H9 (cell line): ENCODE measurements around the gene WBP2. TPM values are rescaled to one million over a fixed set of nuclear protein-coding genes. Genes with fewer than 3 reads are reported as not detected.

ENCODE experiments used
- DNase-seq: peaks from one replicate; pipeline ENCODE4 v3.0.0-alpha.2; 2017
- H2AFZ ChIP-seq: one replicate; pipeline ENCODE4 v1.6.1; 2013; ENCODE audit warnings: mild to moderate bottlenecking, low read length, control low read depth, moderate library complexity
- H2AK5ac ChIP-seq: 2 replicates; pipeline ENCODE4 v1.6.1; 2013; ENCODE audit warnings: low read length, control low read depth, mixed read lengths; ENCODE audit not compliant: insufficient read length
- H2BK120ac ChIP-seq: one replicate; pipeline ENCODE4 v1.6.1; 2013; ENCODE audit warnings: low read depth, mild to moderate bottlenecking, low read length, control low read depth, inconsistent platforms; ENCODE audit not compliant: poor library complexity, severe bottlenecking
- H2BK12ac ChIP-seq: 2 replicates; pipeline ENCODE4 v1.6.1; 2013; ENCODE audit warnings: low read length, control low read depth, mixed read lengths, low read depth; ENCODE audit not compliant: insufficient read length
- H2BK15ac ChIP-seq: 2 replicates; pipeline ENCODE4 v1.6.1; 2013; ENCODE audit warnings: low read depth, low read length, control low read depth
- H2BK20ac ChIP-seq: one replicate; pipeline ENCODE4 v1.6.1; 2013; ENCODE audit warnings: low read depth, mild to moderate bottlenecking, low read length, control low read depth, inconsistent platforms; ENCODE audit not compliant: poor library complexity, severe bottlenecking
- H2BK5ac ChIP-seq: 2 replicates; pipeline ENCODE4 v1.6.1; 2013; ENCODE audit warnings: low read length, control low read depth, mixed read lengths; ENCODE audit not compliant: insufficient read length
- H3K14ac ChIP-seq: 2 replicates; pipeline ENCODE4 v1.6.1; 2013; ENCODE audit warnings: low read length, control low read depth; ENCODE audit not compliant: insufficient read depth
- H3K18ac ChIP-seq: 2 replicates; pipeline ENCODE4 v1.6.1; 2013; ENCODE audit warnings: low read depth, mild to moderate bottlenecking, mixed read lengths, low read length, control low read depth; ENCODE audit not compliant: insufficient read length
- H3K23ac ChIP-seq: 2 replicates; pipeline ENCODE4 v1.6.1; 2013; ENCODE audit warnings: low read length, control low read depth, mixed read lengths, low read depth; ENCODE audit not compliant: insufficient read length
- H3K23me2 ChIP-seq: 2 replicates; pipeline ENCODE4 v1.6.1; 2013; ENCODE audit warnings: low read depth, mild to moderate bottlenecking, mixed read lengths, low read length, control low read depth; ENCODE audit not compliant: insufficient read length, poor library complexity, severe bottlenecking
- H3K27ac ChIP-seq: 2 replicates; pipeline ENCODE4 v1.5.1; 2013; ENCODE audit warnings: low read length, control low read depth, mixed read lengths, low read depth; ENCODE audit not compliant: insufficient read length
- H3K27me3 ChIP-seq: 2 replicates; pipeline ENCODE4 v1.6.1; 2013; ENCODE audit warnings: low read length, control low read depth, inconsistent platforms; ENCODE audit not compliant: insufficient read depth
- H3K4ac ChIP-seq: 2 replicates; pipeline ENCODE4 v1.6.1; 2013; ENCODE audit warnings: low read depth, mild to moderate bottlenecking, control low read depth, inconsistent platforms, low read length, moderate library complexity
- H3K4me1 ChIP-seq: 2 replicates; pipeline ENCODE4 v1.6.1; 2013; ENCODE audit warnings: low read length, control low read depth, inconsistent platforms; ENCODE audit not compliant: insufficient read depth
- H3K4me2 ChIP-seq: 2 replicates; pipeline ENCODE4 v1.6.1; 2013; ENCODE audit warnings: low read length, control low read depth, mixed read lengths; ENCODE audit not compliant: insufficient read length, insufficient read depth
- H3K56ac ChIP-seq: 2 replicates; pipeline ENCODE4 v1.6.1; 2013; ENCODE audit warnings: low read depth, mild to moderate bottlenecking, mixed read lengths, low read length, control low read depth; ENCODE audit not compliant: insufficient read length
- H3K79me1 ChIP-seq: 2 replicates; pipeline ENCODE4 v1.6.1; 2013; ENCODE audit warnings: low read depth, mild to moderate bottlenecking, moderate library complexity, low read length, control low read depth, inconsistent platforms; ENCODE audit not compliant: insufficient read depth, poor library complexity, severe bottlenecking
- H3K79me2 ChIP-seq: 2 replicates; pipeline ENCODE4 v1.6.1; 2013; ENCODE audit warnings: low read length, control low read depth, inconsistent platforms; ENCODE audit not compliant: insufficient read depth
- H3K9ac ChIP-seq: 2 replicates; pipeline ENCODE4 v1.6.1; 2013; ENCODE audit warnings: low read length, control low read depth, mixed read lengths; ENCODE audit not compliant: insufficient read length; ENCODE audit errors: extremely low read depth
- H3K9me3 ChIP-seq: one replicate; pipeline ENCODE4 v1.6.1; 2013; ENCODE audit warnings: low read depth, low read length, inconsistent platforms; ENCODE audit not compliant: control insufficient read depth
- H3T11ph ChIP-seq: one replicate; pipeline ENCODE4 v1.6.1; 2013; ENCODE audit warnings: mild to moderate bottlenecking, low read length, control low read depth, inconsistent platforms
- H4K20me1 ChIP-seq: one replicate; pipeline ENCODE4 v1.6.1; 2013; ENCODE audit not compliant: control insufficient read depth, insufficient read length, insufficient read depth
- H4K5ac ChIP-seq: 2 replicates; pipeline ENCODE4 v1.6.1; 2013; ENCODE audit warnings: low read depth, mild to moderate bottlenecking, mixed read lengths, low read length, control low read depth; ENCODE audit not compliant: insufficient read length
- H4K8ac ChIP-seq: replicated peaks from 2 replicates; pipeline ENCODE4 v1.6.1; 2013; ENCODE audit warnings: low read length, control low read depth, mixed read lengths, low read depth; ENCODE audit not compliant: insufficient read length
- H4K91ac ChIP-seq: 2 replicates; pipeline ENCODE4 v1.6.1; 2013; ENCODE audit warnings: low read depth, mild to moderate bottlenecking, moderate library complexity, mixed read lengths, low read length, control low read depth; ENCODE audit not compliant: insufficient read length
- H3K27ac Mint-ChIP-seq, 3 experiments: 2 replicates in 2 of 3; 3 replicates in 1 of 3; pipeline ENCODE4 v1.8.0; 2020 to 2021; ENCODE audit warnings: mixed read lengths in 3 of 3, mild to moderate bottlenecking in 1 of 3, moderate library complexity in 1 of 3
- H3K27me3 Mint-ChIP-seq: 2 replicates; pipeline ENCODE4 v1.8.0; 2021; ENCODE audit warnings: low read depth, mild to moderate bottlenecking, moderate library complexity, mixed read lengths
- H3K36me3 Mint-ChIP-seq, 3 experiments: 2 replicates in 2 of 3; 3 replicates in 1 of 3; pipeline ENCODE4 v1.8.0; 2020 to 2021; ENCODE audit warnings: low read depth in 3 of 3, mixed read lengths in 3 of 3; ENCODE audit not compliant: insufficient read depth in 1 of 3
- H3K4me1 Mint-ChIP-seq, 2 experiments: 2 replicates each; pipeline ENCODE4 v1.8.0; 2020; ENCODE audit warnings: mixed read lengths in 2 of 2
- H3K4me3 Mint-ChIP-seq, 2 experiments: 2 replicates in 1 of 2; 3 replicates in 1 of 2; pipeline ENCODE4 v1.8.0; 2020 to 2021; ENCODE audit warnings: mild to moderate bottlenecking in 2 of 2, mixed read lengths in 2 of 2, moderate library complexity in 1 of 2
- H3K9me3 Mint-ChIP-seq, 2 experiments: 2 replicates in 1 of 2; 3 replicates in 1 of 2; pipeline ENCODE4 v1.8.0; 2020; ENCODE audit warnings: mild to moderate bottlenecking in 2 of 2, mixed read lengths in 2 of 2, moderate library complexity in 1 of 2
- CTCF ChIP-seq: fragments of 200-600 bp; sonication (generic); conservative IDR thresholded peaks from 3 replicates; pipeline ENCODE4 v1.8.0; 2021; ENCODE audit warnings: antibody characterized with exemption, mild to moderate bottlenecking
- WGBS: extraction: QIAGEN DNeasy Blood & Tissue Kit; methylation state at CpG from one replicate; pipeline ENCODE4 v1.1.7; 2013; ENCODE audit warnings: missing lambda C conversion rate, low lambda C conversion rate, mixed read lengths; ENCODE audit not compliant: insufficient read length; ENCODE audit errors: extremely low coverage; 5-methylcytosine and 5-hydroxymethylcytosine counted together
- total RNA-seq: library from RNA; stranded (reverse); gene quantifications from 2 replicates; pipeline ENCODE4 v1.2.1, GENCODE V29; 2021

Gene WBP2
- total RNA-seq, 1 experiment from 2014 or later, result 63.2 TPM

DNA sequence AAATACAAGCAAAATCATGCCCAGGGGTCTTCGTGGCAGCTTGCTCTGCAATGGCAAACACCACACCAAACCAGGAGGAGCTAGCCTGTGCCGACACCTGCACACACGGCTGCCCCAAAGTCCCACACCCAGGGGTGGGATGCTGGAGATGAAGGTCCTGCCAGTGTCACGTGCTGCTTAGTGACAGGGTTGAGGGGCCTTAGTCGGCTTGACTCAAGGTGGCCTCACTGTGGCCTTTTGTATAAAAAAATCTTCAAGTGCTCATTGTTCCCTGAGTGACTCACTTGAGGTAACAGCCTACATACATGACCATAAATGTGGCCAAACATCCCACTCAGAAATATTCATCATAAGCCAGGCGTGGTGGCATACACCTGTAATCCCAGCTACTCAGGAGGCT, 34.3 kb upstream of the WBP2 start:
- WGBS, result no CpG with 5 or more reads among the region's 6 CpGs
- H3K23ac ChIP-seq, result no peak overlapping the region
- no peaks in the 10 kb centered on the region for H3K9me3 ChIP-seq

More for the DNA sequence above, 34.3 kb upstream of the WBP2 start:
- Histone ChIP-seq H2BK12ac (no peak overlapping the region), H2BK20ac (no peak overlapping the region), H2BK5ac (no peak overlapping the region), H3K4me2 (no peak overlapping the region), H4K5ac (no peak overlapping the region), H3T11ph (no peak overlapping the region), H2BK15ac (no peak overlapping the region), H3K9ac (no peak overlapping the region), H3K56ac (no peak overlapping the region), H3K4ac (no peak overlapping the region), H3K79me2 (no peaks in the 10 kb centered on the region), H4K20me1 (no peaks in the 10 kb centered on the region), H2AK5ac (no peak overlapping the region), H3K23me2 (no peaks in the 10 kb centered on the region), H3K27me3 (no peaks in the 10 kb centered on the region), H3K27ac (no peak overlapping the region), H2AFZ (no peak overlapping the region), H3K14ac (no peak overlapping the region), H4K91ac (no peak overlapping the region), H3K79me1 (no peaks in the 10 kb centered on the region), H4K8ac (no peak overlapping the region), H2BK120ac (no peak overlapping the region), H3K4me1 (no peaks in the 10 kb centered on the region; the same call in 1 of the 2 replicates), H3K18ac (no peak overlapping the region)
- peaks cover 1% of the 10 kb centered on the region for H3K27me3 Mint-ChIP-seq
- TF ChIP-seq CTCF, result no peak
- no peak overlapping the region for H3K4me3 Mint-ChIP-seq
- peaks cover 7 to 28% (median 23%) of the 10 kb centered on the region in 3 experiments; a peak in 6 of 7 replicates for H3K36me3 Mint-ChIP-seq
- no peak overlapping the region for H3K27ac Mint-ChIP-seq
- peaks cover 8% of the 10 kb centered on the region in 2 experiments for H3K4me1 Mint-ChIP-seq
- H3K9me3 Mint-ChIP-seq, result no peaks in the 10 kb centered on the region
- no peak for DNase-seq
